ENCODE results near the gene TOGARAM2. TPM values are rescaled to one million over a fixed set of nuclear protein-coding genes. Genes with fewer than 3 reads are reported as not detected.

The TOGARAM2 gene
- total RNA-seq, 1 experiment from 2014 or later = 0.76 TPM

DNA sequence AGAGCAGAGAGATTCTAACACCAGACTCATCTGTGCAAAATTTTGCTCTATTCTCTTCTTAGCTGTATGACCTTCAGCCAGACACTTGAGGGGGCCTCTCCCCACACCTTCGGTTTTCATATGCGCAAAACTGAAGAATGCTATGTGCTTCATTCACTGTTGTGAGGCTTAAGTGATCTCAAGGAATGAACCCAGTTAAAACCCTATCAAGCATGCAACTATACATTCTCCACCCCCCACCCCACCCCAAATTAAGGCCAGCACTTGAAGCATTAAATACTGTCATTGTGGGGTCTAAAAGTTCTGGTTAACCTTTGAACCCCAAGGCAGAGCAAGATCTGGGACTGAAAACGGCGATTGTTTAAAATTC, 83.2 kb downstream of the TOGARAM2 start:
- Histone ChIP-seq H3K9ac (ENCODE audit: low read length) (no peak overlapping the region), H4K20me1 (ENCODE audit: insufficient read depth) (no peaks in the 10 kb centered on the region), H3K79me2 (ENCODE audit: insufficient read depth, low read length) (no peaks in the 10 kb centered on the region), H3K36me3 (ENCODE audit: control insufficient read depth in 1 of 2, insufficient read depth in 2 of 2, low read length in 2 of 2) (no peaks in the 10 kb centered on the region), H3K27ac (ENCODE audit: low read depth, low read length) (no peak overlapping the region), H3K4me3 (replicated peaks in 1 of 2; ENCODE audit: low read depth in 1 of 2, low read length in 2 of 2) (no peak overlapping the region), H3K27me3 (ENCODE audit: insufficient read depth, low read length) (no peaks in the 10 kb centered on the region), H3K4me1 (ENCODE audit: control insufficient read depth in 1 of 2, insufficient read depth in 2 of 2, low read length in 2 of 2) (peaks cover 0 to 9% of the 10 kb centered on the region in 2 experiments; a peak in 2 of 4 replicates), H3K9me3 (ENCODE audit: control insufficient read depth in 1 of 2, insufficient read depth in 1 of 2, low read depth in 1 of 2, low read length in 2 of 2) (no peaks in the 10 kb centered on the region), H3K9me2 (ENCODE audit: insufficient read depth) (no peaks in the 10 kb centered on the region), H2AFZ (ENCODE audit: low read depth, low read length, poor library complexity, severe bottlenecking) (no peak overlapping the region), H3K4me2 (ENCODE audit: low read length) (no peak overlapping the region)
- no TSS peak for BruUV-seq (replicated peaks)
- TF ChIP-seq EZH2phosphoT487 (IDR thresholded peaks at IDR 0.05; ENCODE audit: borderline replicate concordance) (no peak), JUND (IDR thresholded peaks at IDR 0.05) (no peak)
- ChIA-PET RAD21 (ENCODE audit: low non-redundant PET in 1 of 2, low total read pairs in 2 of 2, uncharacterized antibody in 2 of 2, unreplicated experiment in 2 of 2) (no interaction called here), CTCF (no interaction called here), POLR2A (no interaction called here)
- DNase-seq (ENCODE audit: low read depth, low spot score) (no peak), ATAC-seq (no peak)
- intact Hi-C loops (cut with micrococcal nuclease) = no loop called here

DNA sequence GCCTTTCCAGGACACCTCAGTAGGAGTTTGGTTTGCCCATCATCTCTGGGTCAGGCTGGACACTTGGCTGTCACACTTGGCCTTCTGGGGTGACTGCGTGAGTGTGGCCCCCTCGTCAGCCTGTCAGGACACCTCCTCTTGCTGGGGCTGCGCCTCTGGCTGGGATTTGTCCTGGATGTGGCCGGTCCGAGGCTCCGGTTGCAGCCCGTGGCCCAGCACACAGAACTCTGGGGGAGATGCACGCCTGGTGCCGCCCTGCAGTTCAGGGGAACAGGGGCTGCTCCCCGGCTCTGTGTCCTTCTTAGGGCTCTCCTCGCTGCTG, 83.6 kb downstream of the TOGARAM2 start:
- Histone ChIP-seq H3K4me3 (replicated peaks in 1 of 2; ENCODE audit: low read depth in 1 of 2, low read length in 2 of 2) (no peak overlapping the region), H2AFZ (ENCODE audit: low read depth, low read length, poor library complexity, severe bottlenecking) (no peak overlapping the region), H3K4me2 (ENCODE audit: low read length) (no peak overlapping the region), H4K20me1 (ENCODE audit: insufficient read depth) (no peaks in the 10 kb centered on the region), H3K27me3 (ENCODE audit: insufficient read depth, low read length) (no peaks in the 10 kb centered on the region), H3K9me3 (ENCODE audit: control insufficient read depth in 1 of 2, insufficient read depth in 1 of 2, low read depth in 1 of 2, low read length in 2 of 2) (no peaks in the 10 kb centered on the region), H3K79me2 (ENCODE audit: insufficient read depth, low read length) (no peaks in the 10 kb centered on the region), H3K4me1 (ENCODE audit: control insufficient read depth in 1 of 2, insufficient read depth in 2 of 2, low read length in 2 of 2) (peaks cover 0 to 9% of the 10 kb centered on the region in 2 experiments; a peak in 2 of 4 replicates), H3K9me2 (ENCODE audit: insufficient read depth) (no peaks in the 10 kb centered on the region), H3K36me3 (ENCODE audit: control insufficient read depth in 1 of 2, insufficient read depth in 2 of 2, low read length in 2 of 2) (no peaks in the 10 kb centered on the region), H3K27ac (ENCODE audit: low read depth, low read length) (no peak overlapping the region), H3K9ac (ENCODE audit: low read length) (no peak overlapping the region)
- BruUV-seq (replicated peaks) = no TSS peak
- ATAC-seq (no peak), DNase-seq (ENCODE audit: low read depth, low spot score) (no peak)
- ChIA-PET CTCF (no interaction called here), RAD21 (ENCODE audit: low non-redundant PET in 1 of 2, low total read pairs in 2 of 2, uncharacterized antibody in 2 of 2, unreplicated experiment in 2 of 2) (no interaction called here), POLR2A (no interaction called here)
- TF ChIP-seq SRF (IDR thresholded peaks at IDR 0.05; ENCODE audit: low read depth) (no peak), CEBPB (IDR thresholded peaks at IDR 0.05; ENCODE audit: low read depth) (no peak), TCF7L2 (IDR thresholded peaks at IDR 0.05; ENCODE audit: borderline replicate concordance, extremely low read depth, insufficient read depth, insufficient read length) (no peak), EZH2 (IDR thresholded peaks at IDR 0.05) (no peak), REST (IDR thresholded peaks at IDR 0.05; ENCODE audit: low read depth) (no peak), POLR2A (IDR thresholded peaks at IDR 0.05; ENCODE audit: borderline replicate concordance, extremely low read depth, insufficient read depth, insufficient read length) (no peak), EZH2phosphoT487 (IDR thresholded peaks at IDR 0.05; ENCODE audit: borderline replicate concordance) (no peak), YY1 (IDR thresholded peaks at IDR 0.05; ENCODE audit: extremely low read depth, insufficient replicate concordance, low read depth, low read length) (no peak), ZBTB33 (IDR thresholded peaks at IDR 0.05; ENCODE audit: extremely low read depth, insufficient replicate concordance, low read length) (no peak)
- TF ChIP-seq, protein P1, sequence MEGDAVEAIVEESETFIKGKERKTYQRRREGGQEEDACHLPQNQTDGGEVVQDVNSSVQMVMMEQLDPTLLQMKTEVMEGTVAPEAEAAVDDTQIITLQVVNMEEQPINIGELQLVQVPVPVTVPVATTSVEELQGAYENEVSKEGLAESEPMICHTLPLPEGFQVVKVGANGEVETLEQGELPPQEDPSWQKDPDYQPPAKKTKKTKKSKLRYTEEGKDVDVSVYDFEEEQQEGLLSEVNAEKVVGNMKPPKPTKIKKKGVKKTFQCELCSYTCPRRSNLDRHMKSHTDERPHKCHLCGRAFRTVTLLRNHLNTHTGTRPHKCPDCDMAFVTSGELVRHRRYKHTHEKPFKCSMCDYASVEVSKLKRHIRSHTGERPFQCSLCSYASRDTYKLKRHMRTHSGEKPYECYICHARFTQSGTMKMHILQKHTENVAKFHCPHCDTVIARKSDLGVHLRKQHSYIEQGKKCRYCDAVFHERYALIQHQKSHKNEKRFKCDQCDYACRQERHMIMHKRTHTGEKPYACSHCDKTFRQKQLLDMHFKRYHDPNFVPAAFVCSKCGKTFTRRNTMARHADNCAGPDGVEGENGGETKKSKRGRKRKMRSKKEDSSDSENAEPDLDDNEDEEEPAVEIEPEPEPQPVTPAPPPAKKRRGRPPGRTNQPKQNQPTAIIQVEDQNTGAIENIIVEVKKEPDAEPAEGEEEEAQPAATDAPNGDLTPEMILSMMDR (IDR thresholded peaks at IDR 0.05 in 2 of 3, conservative IDR thresholded peaks at IDR 0.05 in 1 of 3; ENCODE audit: borderline replicate concordance in 1 of 3, insufficient read depth in 1 of 3, low read depth in 2 of 3, low read length in 2 of 3) = no peak
- intact Hi-C loops (cut with micrococcal nuclease) = no loop called here
